Measurements from ENCODE around the gene DDX43. TPM values are rescaled to one million over a fixed set of nuclear protein-coding genes. Genes with fewer than 3 reads are reported as not detected.

Gene DDX43
- total RNA-seq, 1 donor from 2014 or later, result not detected

DNA sequence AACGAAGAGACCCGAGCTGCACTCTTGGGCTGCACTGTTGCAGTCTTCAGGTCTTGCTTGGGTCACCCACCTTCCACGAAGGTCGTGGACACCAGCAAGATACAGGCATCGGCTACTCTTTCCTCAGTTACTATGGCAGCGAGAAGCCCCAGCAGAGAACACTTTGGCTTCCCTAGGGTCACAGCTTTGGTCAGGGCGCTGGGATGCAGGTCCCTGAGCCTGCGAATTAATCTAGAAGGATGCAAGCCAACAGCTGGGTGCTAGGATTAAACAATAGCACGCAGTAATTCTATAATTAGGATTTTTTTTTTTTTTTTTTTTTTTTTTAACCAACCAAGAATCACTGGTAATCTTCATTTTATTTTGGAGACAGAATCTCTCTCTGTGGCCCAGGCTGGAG lies 30.1 kb upstream of the DDX43 start:
- Histone ChIP-seq H3K4me1 (ENCODE audit: insufficient read depth, low read length) (no peaks in the 10 kb centered on the region), H3K4me2 (ENCODE audit: low read length) (no peak overlapping the region), H4K20me1 (ENCODE audit: insufficient read depth, low read length) (no peaks in the 10 kb centered on the region), H3K9ac (ENCODE audit: low read length) (no peak overlapping the region), H2AFZ (ENCODE audit: low read depth, low read length) (no peak overlapping the region), H3K9me3 (ENCODE audit: insufficient read depth, low read depth, low read length) (no peaks in the 10 kb centered on the region), H3K27ac (ENCODE audit: low read depth, low read length) (no peak overlapping the region), H3K4me3 (ENCODE audit: insufficient read depth, low read depth, low read length) (no peak overlapping the region), H3K27me3 (ENCODE audit: insufficient read depth, low read length) (no peaks in the 10 kb centered on the region), H3K79me2 (ENCODE audit: insufficient read depth, low read length) (no peaks in the 10 kb centered on the region), H3K36me3 (ENCODE audit: insufficient read depth, low read length) (no peaks in the 10 kb centered on the region)
- H3K9me3 Mint-ChIP-seq (ENCODE audit: unreplicated experiment), result no peaks in the 10 kb centered on the region
- H3K27ac Mint-ChIP-seq (ENCODE audit: unreplicated experiment), result no peak overlapping the region
- no peak for DNase-seq (ENCODE audit: low read depth)
- peaks cover 4% of the 10 kb centered on the region for H3K27me3 Mint-ChIP-seq (ENCODE audit: low read depth, unreplicated experiment)
- no peak overlapping the region for H3K4me3 Mint-ChIP-seq (ENCODE audit: unreplicated experiment)
- no peaks in the 10 kb centered on the region for H3K4me1 Mint-ChIP-seq (ENCODE audit: low read depth, unreplicated experiment)
- no peak for FAIRE-seq
- TF ChIP-seq EZH2 (IDR thresholded peaks at IDR 0.05; ENCODE audit: insufficient read depth, low read length), result no peak
- no peak for TF ChIP-seq CTCF (IDR thresholded peaks at IDR 0.05; ENCODE audit: insufficient read depth, low read depth, low read length)
- no peaks in the 10 kb centered on the region for H3K36me3 Mint-ChIP-seq (ENCODE audit: low read depth, unreplicated experiment)

- H3K27me3 Mint-ChIP-seq (ENCODE audit: low read depth, unreplicated experiment), result peaks cover 4% of the 10 kb centered on the region
- H3K27me3 ChIP-seq (ENCODE audit: insufficient read depth, low read length), result no peaks in the 10 kb centered on the region
- no peak overlapping the region for H3K4me3 ChIP-seq (ENCODE audit: insufficient read depth, low read depth, low read length)
- no peaks in the 10 kb centered on the region for H3K79me2 ChIP-seq (ENCODE audit: insufficient read depth, low read length)
- no peaks in the 10 kb centered on the region for H3K36me3 ChIP-seq (ENCODE audit: insufficient read depth, low read length)
- H3K4me3 Mint-ChIP-seq (ENCODE audit: unreplicated experiment), result no peak overlapping the region
- H3K4me1 Mint-ChIP-seq (ENCODE audit: low read depth, unreplicated experiment), result no peaks in the 10 kb centered on the region
- H3K4me1 ChIP-seq (ENCODE audit: insufficient read depth, low read length), result no peaks in the 10 kb centered on the region
- H3K9me3 ChIP-seq (ENCODE audit: insufficient read depth, low read depth, low read length), result no peaks in the 10 kb centered on the region
- H3K27ac ChIP-seq (ENCODE audit: low read depth, low read length), result no peak overlapping the region
- H3K36me3 Mint-ChIP-seq (ENCODE audit: low read depth, unreplicated experiment), result no peaks in the 10 kb centered on the region
- FAIRE-seq, result no peak
- H3K9ac ChIP-seq (ENCODE audit: low read length), result no peak overlapping the region
- no peak overlapping the region for H3K4me2 ChIP-seq (ENCODE audit: low read length)
- no peak overlapping the region for H2AFZ ChIP-seq (ENCODE audit: low read depth, low read length)
- TF ChIP-seq CTCF (IDR thresholded peaks at IDR 0.05; ENCODE audit: insufficient read depth, low read depth, low read length) (no peak), EZH2 (IDR thresholded peaks at IDR 0.05; ENCODE audit: insufficient read depth, low read length) (no peak)
- peaks cover 3% of the 10 kb centered on the region for H3K9me3 Mint-ChIP-seq (ENCODE audit: unreplicated experiment)
- no peaks in the 10 kb centered on the region for H4K20me1 ChIP-seq (ENCODE audit: insufficient read depth, low read length)
- no peak for DNase-seq (ENCODE audit: low read depth)
- no peak overlapping the region for H3K27ac Mint-ChIP-seq (ENCODE audit: unreplicated experiment)
Measured at GRCh38 chr6:73367761-73368355, 26.8 kb upstream of the DDX43 start.

DNA sequence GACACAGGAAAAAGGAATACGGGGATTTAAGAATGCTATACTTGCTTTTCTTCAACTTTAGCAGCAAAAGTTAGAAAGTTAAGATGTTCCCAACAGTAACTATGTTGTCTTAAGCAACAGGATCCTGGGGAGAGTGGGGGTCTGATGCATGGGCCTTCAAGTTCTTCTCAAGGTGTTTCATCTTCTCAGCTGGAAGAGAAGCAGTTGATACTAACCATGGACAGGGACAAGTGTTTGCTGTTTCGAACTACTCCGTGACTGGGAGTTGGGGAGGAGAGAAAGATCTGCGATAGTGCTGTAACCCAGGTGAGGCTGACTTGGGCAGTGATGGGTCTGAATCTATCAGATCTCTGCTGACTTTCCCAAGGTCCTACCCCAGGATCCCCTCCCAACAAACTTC lies 26.0 kb upstream of the DDX43 start:
- Histone ChIP-seq H3K4me2 (ENCODE audit: low read length) (no peak overlapping the region), H4K20me1 (ENCODE audit: insufficient read depth, low read length) (no peaks in the 10 kb centered on the region), H3K4me3 (ENCODE audit: insufficient read depth, low read depth, low read length) (no peak overlapping the region), H3K36me3 (ENCODE audit: insufficient read depth, low read length) (no peaks in the 10 kb centered on the region), H2AFZ (ENCODE audit: low read depth, low read length) (no peak overlapping the region), H3K79me2 (ENCODE audit: insufficient read depth, low read length) (no peaks in the 10 kb centered on the region), H3K27ac (ENCODE audit: low read depth, low read length) (no peak overlapping the region), H3K27me3 (ENCODE audit: insufficient read depth, low read length) (no peaks in the 10 kb centered on the region), H3K4me1 (ENCODE audit: insufficient read depth, low read length) (no peaks in the 10 kb centered on the region), H3K9me3 (ENCODE audit: insufficient read depth, low read depth, low read length) (no peaks in the 10 kb centered on the region), H3K9ac (ENCODE audit: low read length) (no peak overlapping the region)
- Mint-ChIP-seq H3K9me3 (ENCODE audit: unreplicated experiment) (peaks cover 3% of the 10 kb centered on the region), H3K27ac (ENCODE audit: unreplicated experiment) (no peak overlapping the region), H3K4me3 (ENCODE audit: unreplicated experiment) (no peak overlapping the region), H3K4me1 (ENCODE audit: low read depth, unreplicated experiment) (no peaks in the 10 kb centered on the region), H3K27me3 (ENCODE audit: low read depth, unreplicated experiment) (peaks cover 4% of the 10 kb centered on the region), H3K36me3 (ENCODE audit: low read depth, unreplicated experiment) (no peaks in the 10 kb centered on the region)
- no peak for TF ChIP-seq EZH2 (IDR thresholded peaks at IDR 0.05; ENCODE audit: insufficient read depth, low read length)
- no peak for TF ChIP-seq CTCF (IDR thresholded peaks at IDR 0.05; ENCODE audit: insufficient read depth, low read depth, low read length)
- FAIRE-seq (no peak), DNase-seq (ENCODE audit: low read depth) (no peak)

Measured in astrocyte (in vitro differentiated cells and primary cell).